Measurements from ENCODE around the gene C5orf58. TPM values are rescaled to one million over a fixed set of nuclear protein-coding genes. Genes with fewer than 3 reads are reported as not detected.
"Not testable (repeated sequence)": the region's sequence is repeated elsewhere in the genome, so short reads cannot be mapped to it uniquely, and the experiment has no call there.

Gene C5orf58
- total RNA-seq, 1 donor from 2014 or later = not detected

DNA sequence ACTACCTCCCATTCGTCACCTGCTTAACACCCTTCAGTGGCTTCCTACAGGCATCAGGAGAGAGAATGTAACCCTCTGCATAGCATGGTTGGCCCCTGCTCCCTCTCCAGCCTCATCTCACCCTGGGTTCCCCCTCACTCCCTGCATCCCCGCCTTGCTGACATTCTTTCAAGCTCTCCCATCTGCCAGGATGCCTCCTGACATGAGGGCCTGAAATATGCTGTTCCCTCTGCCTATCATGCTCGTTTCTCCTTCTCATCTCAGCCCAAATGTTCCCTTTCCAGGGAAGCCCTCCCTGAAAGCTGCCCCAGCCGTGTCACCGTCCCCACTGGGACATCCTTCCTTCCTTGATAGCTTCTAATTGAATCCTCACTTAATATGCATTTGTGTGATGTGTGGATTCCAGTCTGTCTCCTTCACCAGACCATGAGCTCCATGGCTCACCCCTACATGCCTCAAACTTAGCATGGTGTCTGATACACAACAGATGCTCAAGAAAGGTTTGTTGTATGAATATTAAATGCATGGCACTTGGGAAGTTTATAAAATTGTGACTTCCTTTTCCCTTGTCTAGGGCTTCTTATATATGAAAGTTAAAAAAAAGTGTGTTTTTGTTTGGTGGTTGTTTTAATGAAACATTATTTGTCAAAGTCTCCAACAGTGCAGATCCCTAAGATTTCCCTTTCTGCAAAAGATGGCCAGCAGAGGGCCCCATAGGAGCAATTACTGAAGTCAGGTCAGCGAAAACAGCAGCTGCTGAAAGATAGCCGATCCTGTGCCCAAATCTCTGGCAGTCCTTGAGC is 7.3 kb upstream of the C5orf58 start:
- DNase-seq = peak; percentile 82

- no peak for DNase-seq
These were observed 6.6 kb upstream of the C5orf58 start for GRCh38 chr5:170226129-170226615.

DNA sequence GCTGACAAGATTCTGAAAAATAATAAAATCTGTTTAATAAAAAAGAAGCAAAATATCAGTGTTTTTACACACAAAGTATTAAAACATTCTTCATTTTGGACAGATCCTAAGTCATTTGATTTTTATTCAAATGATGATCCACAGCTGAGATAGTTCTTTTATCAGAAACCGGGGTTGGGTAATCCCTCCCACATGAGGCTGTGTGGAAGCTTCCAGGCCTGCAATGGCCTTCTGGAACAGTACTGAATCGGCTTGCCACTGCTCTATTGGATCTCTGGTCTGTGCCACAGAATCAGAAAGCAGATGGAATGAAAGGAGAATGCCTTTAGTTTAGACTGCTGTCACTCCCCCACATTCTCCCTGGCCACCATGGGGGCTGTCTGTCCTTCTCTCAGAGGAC is 6.1 kb upstream of the C5orf58 start:
- DNase-seq = no peak

- DNase-seq = no peak
These were observed 3.9 kb upstream of the C5orf58 start for GRCh38 chr5:170228762-170229435.

DNA sequence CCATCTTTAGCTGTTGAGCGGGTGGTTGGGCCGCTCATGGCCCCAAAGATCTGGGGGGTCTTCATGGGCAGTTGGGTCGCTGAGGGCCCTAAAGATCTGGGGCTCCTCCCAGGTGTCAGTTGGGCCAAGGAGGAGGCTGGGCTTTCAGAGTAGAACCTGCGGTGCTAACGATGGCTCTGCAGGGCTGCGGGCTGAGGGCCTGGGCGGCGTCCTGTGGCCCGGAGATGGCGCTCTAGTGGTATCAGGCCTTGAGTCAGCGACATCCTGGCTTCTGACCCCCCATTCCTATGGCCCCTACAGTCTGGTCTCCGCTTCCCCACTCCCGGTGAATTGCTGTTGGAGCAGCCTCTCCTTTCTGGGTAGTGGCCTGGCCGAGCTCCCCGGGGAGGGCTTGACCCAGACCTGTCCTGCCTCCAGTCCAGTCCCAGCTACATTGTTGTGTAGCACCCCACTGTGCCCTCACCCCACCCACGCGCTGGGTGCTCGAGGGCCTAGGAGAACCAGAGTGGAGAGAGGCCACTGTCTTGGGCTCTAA is 640 bp downstream of the C5orf58 start:
- no peak for DNase-seq

DNA sequence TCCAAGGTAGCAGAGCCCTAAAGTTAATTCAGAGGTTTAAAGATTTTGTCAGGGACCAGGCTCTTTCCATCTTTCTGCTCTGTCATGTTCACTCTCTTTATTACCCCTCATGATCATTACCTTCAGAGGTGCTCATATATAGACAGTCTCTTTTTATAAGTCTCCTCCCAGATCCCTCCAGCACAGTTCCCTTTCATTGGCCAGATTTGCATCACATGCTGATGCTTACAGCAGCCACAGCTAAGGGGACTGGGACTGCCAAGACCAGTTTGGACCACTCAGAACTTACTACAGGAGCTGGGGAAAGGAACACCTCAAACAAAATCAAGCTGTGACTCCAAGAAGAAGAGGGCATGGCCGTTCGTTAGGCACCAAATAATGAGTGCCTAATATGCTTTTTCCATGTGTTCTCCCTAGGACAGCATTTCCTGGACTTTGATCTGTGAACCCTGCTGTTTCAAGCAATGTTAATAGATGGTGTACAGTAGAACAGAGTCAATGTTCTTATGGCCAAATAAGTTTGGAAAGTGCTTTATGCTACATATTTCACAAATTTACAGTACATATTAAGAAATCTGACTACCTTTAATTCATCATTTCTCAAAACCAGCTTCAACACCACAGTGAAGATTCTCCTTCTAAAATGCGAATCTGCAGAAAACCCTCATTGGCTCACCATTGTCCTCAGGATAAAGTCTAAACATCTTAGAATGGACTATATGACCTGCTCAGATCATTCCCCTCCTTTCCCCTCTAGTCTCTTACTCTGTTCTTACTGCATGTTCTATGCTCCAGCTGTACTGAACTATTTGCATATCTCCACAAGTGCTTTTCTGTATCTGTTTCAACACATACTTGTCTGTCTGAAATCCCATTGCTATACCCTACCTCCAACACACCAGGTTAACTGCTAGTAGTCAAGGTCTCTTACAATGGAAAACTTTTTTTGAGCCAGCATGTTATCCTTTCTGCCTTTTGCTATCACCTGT is 3.4 kb downstream of the C5orf58 start:
- no peak for DNase-seq

DNA sequence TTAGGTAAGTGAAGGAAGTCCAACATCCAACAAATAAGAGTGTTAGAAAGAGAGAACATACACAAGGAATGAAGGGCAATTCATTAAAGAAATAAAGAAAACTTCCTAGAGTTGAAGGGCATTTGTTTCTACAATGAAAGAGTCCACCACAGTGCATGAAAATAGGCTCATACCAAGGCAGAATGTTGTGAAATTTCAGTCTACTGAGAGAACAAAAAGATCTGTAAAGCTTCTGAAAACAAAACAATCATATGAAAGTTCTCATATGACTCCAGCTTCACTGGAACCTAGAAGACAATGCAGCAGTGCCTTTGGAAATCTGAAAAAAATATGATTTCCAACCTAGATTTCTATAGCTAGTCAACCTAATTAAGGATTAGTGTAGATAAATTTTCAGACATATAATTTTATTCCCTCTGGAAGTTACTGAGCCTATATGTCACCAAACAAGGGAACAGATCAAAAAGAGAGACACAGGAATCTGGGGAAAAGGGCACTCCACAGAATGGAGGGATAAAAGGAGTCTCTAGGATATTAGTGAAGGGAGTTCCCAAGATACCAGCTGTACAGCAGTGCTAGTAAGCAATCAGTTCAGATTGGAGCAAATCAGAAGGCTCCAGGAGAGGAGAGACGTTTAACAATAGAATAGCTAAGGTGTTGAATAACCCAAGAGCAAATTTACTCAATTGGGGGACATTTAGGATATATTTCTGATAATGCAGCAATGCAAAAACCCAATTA is 5.8 kb downstream of the C5orf58 start:
- DNase-seq = no peak

GRCh38 chr5:170245436-170245835 is 12.7 kb downstream of the C5orf58 start:
- DNase-seq = not testable (repeated sequence)

- DNase-seq = no peak
These were observed 13.5 kb downstream of the C5orf58 start for GRCh38 chr5:170246126-170246870.

GRCh38 chr5:170247363-170247762 is 14.6 kb downstream of the C5orf58 start:
- no peak for DNase-seq

GRCh38 chr5:170248172-170248930 is 15.6 kb downstream of the C5orf58 start:
- DNase-seq = no peak

GRCh38 chr5:170248931-170249227 is 16.1 kb downstream of the C5orf58 start:
- not testable (repeated sequence) for DNase-seq

- DNase-seq = no peak
These were observed 16.6 kb downstream of the C5orf58 start for GRCh38 chr5:170249355-170249754.

DNA sequence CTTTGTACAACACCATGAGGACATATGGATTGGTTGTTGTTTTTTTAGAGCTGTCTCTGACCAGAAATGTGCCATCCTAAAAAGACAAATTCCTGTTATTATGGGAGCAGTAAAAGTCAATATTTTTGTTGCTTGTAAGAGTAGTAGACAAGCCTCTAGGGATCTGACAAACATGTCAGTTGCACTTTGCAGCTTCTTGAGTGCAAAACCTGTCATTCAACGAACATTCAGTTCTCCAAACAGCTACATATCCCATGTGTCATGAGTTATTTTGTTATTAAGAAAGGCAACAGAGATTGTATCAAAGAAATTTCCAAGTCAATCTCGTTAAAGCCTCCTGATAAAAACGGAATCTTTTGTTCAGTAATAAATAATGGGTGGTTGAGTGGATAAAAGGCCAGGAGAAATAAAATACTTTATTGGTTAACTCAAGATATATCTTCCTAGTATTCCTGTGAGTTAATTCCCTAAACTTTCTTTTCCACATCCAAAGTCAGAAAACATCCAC is 18.1 kb downstream of the C5orf58 start:
- no peak for DNase-seq

DNA sequence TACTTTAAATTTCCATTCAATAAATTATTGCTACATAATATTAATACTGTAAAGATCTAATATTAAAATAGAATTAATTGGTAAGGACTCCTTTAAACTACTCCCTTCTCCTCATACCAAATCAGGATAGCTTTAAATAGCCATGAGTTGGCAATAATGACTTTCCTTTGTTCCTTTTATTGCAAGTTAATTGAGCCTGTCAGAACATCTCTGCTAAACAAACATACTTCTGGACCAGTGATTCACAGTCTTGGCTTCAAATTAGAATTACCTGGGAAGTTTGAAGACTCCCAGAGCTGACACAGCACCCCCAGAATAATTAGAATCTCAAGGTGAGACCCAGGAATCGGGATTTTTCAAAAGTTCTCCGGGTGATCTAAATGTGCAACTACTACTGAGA is 18.7 kb downstream of the C5orf58 start:
- no peak for DNase-seq

DNA sequence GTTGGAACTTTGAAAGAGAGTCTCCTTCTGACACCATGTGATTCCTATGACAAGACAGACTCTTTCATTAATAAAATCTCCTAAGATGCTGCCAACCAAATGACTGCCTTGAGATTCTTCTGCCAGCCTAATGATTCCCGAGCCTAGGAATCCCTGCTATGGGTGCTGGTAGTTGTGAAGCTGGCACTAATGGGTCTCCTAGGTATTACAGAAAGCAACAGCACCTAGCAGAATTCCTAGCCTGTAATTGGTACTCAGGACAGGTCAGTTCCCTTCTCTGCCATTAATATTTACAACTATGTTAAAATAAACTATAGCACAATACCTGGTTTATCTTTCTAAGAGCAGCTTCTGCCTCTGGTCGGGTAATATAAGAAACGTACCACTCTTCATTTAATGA is 19.3 kb downstream of the C5orf58 start:
- no peak for DNase-seq

GRCh38 chr5:170252720-170253350 is 20.1 kb downstream of the C5orf58 start:
- DNase-seq = no peak

- DNase-seq = no peak
These were observed 21.3 kb downstream of the C5orf58 start for GRCh38 chr5:170254056-170254455.

GRCh38 chr5:170256571-170256970 is 23.8 kb downstream of the C5orf58 start:
- no peak for DNase-seq

- no peak for DNase-seq
These were observed 24.6 kb downstream of the C5orf58 start for GRCh38 chr5:170257370-170257769.

Measured in dermis blood vessel endothelial cell (primary cell).